HK-2 (cell line): ENCODE measurements around the gene RPS6KL1.
"Not testable (repeated sequence)": the region's sequence is repeated elsewhere in the genome, so short reads cannot be mapped to it uniquely, and the experiment has no call there.

Experiments
- DNase-seq: peaks from one replicate; pipeline ENCODE4 v3.0.0-alpha.2; 2018; ENCODE audit not compliant: unreplicated experiment

Gene RPS6KL1

GRCh38 chr14:74936151-74936550, 13.1 kb upstream of the RPS6KL1 start:
- DNase-seq = no peak

GRCh38 chr14:74935360-74935680, 12.3 kb upstream of the RPS6KL1 start:
- DNase-seq = no peak

DNA sequence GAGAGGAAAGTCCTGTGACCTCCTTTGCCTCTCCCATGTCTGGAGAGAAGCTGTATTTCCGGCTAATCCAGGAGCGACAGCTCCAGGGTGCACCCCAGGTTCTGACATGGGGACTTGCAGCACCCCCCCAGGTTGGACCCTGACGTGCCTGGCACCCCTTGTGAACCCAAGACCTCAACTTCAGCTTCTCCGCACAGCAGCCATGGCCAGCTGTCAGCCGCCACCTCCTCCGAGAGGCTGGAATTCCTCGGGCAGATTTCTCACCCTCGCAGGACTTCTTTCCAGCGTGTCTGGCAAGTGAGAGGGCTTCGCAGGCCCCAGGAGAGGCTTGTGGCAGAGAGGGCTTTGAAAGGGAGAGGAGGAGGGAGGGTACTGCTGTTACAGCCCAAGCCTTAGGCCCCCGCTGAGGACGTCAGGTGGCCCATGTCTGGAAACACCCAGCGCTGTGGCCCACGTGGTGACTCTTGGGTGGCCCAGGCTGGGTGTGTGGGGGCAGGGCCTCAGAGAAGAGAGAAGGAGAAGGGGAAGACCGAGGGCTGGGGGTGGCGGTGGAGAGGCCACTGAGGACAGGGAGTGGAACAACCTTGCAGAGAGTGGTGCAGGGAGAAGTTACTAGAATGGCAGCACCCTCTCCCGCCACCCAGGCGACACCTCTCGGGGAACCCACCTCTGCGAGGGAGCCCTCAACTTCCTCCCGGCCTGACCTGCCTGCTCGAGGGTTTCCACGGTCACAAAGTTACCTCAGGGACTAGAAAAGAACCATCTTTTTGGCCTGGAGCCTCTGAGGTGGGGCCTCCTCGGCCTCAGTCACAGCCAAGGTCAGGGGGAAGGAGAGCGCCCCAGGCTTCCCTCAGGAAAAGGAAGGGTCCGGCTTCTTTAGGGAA, 11.7 kb upstream of the RPS6KL1 start:
- no peak for DNase-seq

DNA sequence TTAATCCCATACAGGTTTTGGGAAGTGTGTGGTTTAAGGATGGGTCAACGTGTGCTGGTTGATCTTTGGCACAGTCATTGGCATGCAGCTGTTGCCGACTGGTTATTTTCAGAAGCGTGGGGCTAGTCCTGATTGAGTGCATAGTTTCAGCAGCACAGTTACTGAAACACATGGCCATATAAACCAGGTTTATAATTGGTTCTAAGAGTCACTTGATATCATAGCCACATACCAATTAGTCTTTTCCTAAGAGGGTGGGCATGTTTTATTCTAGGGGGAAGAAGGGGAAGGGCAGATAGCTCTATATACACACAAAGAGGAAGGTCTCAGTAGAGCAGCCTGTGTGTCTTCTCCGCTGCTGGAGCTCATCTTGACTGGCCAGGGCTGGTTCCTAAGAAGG, 11.0 kb upstream of the RPS6KL1 start:
- DNase-seq = no peak

GRCh38 chr14:74932936-74933335, 9.9 kb upstream of the RPS6KL1 start:
- not testable (repeated sequence) for DNase-seq

GRCh38 chr14:74932401-74932901, 9.4 kb upstream of the RPS6KL1 start:
- DNase-seq = no peak

DNA sequence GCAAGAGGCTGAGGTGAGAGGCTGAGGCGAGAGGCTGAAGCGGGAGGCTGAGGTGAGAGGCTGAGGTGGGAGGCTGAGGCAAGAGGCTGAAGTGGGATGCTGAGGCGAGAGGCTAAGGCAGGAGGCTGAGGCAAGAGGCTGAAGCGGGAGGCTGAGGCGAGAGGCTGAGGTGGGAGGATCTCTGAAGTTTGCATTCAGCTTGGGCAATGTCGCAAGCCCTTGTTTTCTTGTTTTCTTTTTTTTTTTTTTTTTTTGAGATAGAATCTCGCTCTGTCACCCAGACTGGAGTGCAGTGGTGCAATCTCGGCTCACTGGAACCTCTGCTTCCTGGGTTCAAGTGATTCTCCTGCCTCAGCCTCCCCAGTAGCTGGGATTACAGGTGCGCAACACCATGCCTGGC, 8.7 kb upstream of the RPS6KL1 start:
- not testable (repeated sequence) for DNase-seq

- DNase-seq = no peak
These were observed 6.2 kb upstream of the RPS6KL1 start for GRCh38 chr14:74929242-74929641.

DNA sequence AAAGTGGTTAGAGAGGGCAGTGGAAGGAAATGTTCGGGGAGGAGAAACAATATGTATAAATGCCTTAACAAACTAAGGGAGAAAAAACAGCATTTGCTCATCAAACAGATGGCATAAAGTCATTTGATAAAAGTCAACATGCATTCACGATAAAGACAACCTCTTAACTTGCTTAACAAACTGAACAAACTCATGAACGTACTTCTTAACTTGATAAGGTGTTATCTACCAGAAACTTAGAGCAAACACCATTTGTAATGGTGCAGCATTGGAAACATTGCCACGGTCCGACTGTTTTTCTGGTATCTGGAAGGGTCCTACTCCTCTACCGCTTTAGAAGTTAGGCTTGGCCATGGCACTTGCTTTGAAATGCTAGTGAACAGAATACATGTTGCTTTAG, 4.2 kb upstream of the RPS6KL1 start:
- DNase-seq = no peak

- DNase-seq = no peak
These were observed 1.0 kb upstream of the RPS6KL1 start for GRCh38 chr14:74924061-74924460.

GRCh38 chr14:74921987-74922751, 891 bp downstream of the RPS6KL1 start:
- no peak for DNase-seq

- no peak for DNase-seq
These were observed 1.9 kb downstream of the RPS6KL1 start for GRCh38 chr14:74921053-74921620.

DNA sequence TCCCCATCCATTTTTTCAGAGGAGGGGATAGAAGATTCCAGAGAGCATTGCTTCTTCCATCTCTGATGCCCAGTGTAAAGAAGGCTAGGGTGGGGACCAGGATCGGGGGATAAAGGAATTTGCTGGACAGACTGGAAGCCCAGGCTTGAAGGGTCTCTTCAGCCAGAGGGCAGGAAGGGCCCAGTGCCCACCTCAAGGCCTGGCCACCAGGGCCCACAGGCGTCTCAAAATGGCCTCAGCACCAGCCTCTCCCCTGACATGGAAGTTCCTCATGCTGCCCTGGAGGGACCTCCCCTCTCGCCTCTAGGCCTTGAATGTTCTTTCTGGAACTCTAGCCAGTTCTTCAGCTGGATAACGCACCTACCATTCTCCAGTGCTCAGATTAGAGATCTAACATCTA, 2.8 kb downstream of the RPS6KL1 start:
- no peak for DNase-seq

GRCh38 chr14:74919421-74920165, 3.5 kb downstream of the RPS6KL1 start:
- no peak for DNase-seq

GRCh38 chr14:74918380-74918779, 4.7 kb downstream of the RPS6KL1 start:
- no peak for DNase-seq

- DNase-seq = no peak
These were observed 5.4 kb downstream of the RPS6KL1 start for GRCh38 chr14:74917646-74918081.

- DNase-seq = no peak
These were observed 5.9 kb downstream of the RPS6KL1 start for GRCh38 chr14:74917178-74917543.

DNA sequence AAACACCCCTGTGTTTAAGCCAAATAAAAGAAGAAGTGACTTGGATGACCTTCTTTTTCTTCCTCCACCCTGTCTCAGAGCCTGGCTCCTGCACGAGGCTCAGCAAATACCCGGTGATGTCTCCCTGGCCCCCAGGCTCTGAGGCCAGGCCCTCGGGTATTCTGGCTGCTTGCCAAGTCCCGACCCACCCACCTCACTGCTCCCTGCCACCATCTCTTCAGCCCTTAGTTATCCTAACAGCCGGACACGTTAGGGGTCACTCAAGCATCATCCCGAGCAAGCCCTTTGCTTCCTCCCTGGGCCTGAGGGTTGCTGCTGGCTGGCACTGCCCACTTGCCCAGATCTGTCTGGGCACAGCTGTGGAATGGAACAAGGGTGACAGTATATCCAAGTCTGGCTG, 7.2 kb downstream of the RPS6KL1 start:
- no peak for DNase-seq

GRCh38 chr14:74915426-74915825, 7.6 kb downstream of the RPS6KL1 start:
- DNase-seq = no peak

GRCh38 chr14:74913986-74914573, 9.0 kb downstream of the RPS6KL1 start:
- peak; percentile 42 for DNase-seq

- no peak for DNase-seq
These were observed 9.6 kb downstream of the RPS6KL1 start for GRCh38 chr14:74913393-74913910.
